ENCODE data around the gene MORC4. TPM values are rescaled to one million over a fixed set of nuclear protein-coding genes. Genes with fewer than 3 reads are reported as not detected.

Gene MORC4
- total RNA-seq, 1 donor from 2014 or later, result 23.7 TPM

DNA sequence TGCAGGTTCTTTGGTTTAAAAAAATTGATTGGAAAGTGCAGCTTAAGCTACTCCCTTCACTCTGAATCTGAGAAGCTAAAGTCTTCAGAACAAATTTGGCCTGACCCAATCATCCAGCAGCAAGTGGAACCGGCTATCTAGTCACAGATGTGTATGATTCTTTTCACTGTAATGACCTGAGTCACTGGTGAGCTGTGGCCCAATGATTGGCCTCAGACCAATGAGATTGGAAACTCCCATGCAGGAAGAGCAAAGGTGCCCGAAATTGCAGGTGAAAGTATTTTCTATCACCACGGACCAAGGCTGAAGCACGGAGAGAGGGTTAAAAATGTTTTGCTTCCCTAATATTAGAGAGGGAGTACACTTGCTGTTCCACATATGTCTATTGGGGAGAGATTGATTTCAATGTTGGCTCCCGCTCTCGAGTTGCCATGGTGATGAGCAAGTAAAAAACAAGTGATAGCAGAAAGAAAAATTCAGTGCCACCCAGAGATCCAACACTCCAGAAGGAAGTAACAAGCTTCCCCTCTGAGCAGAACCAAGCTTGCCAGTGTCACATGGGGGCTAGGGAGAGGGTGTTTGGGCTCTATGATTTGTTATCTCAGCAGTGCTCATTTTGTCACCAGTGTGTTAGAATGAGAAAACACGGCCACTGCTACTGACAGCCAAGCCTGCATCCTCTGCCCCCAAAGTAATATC is 108.1 kb downstream of the MORC4 start:
- TF ChIP-seq, protein P1, sequence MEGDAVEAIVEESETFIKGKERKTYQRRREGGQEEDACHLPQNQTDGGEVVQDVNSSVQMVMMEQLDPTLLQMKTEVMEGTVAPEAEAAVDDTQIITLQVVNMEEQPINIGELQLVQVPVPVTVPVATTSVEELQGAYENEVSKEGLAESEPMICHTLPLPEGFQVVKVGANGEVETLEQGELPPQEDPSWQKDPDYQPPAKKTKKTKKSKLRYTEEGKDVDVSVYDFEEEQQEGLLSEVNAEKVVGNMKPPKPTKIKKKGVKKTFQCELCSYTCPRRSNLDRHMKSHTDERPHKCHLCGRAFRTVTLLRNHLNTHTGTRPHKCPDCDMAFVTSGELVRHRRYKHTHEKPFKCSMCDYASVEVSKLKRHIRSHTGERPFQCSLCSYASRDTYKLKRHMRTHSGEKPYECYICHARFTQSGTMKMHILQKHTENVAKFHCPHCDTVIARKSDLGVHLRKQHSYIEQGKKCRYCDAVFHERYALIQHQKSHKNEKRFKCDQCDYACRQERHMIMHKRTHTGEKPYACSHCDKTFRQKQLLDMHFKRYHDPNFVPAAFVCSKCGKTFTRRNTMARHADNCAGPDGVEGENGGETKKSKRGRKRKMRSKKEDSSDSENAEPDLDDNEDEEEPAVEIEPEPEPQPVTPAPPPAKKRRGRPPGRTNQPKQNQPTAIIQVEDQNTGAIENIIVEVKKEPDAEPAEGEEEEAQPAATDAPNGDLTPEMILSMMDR (IDR thresholded peaks at IDR 0.05; ENCODE audit: insufficient read depth, low read length, severe bottlenecking), result no peak
- no peak overlapping the region for H3K4me3 ChIP-seq (ENCODE audit: low read depth, low read length)
- H3K36me3 ChIP-seq (ENCODE audit: control insufficient read depth, insufficient read depth, low read length), result no peaks in the 10 kb centered on the region
- FAIRE-seq (peak; percentile 64), DNase-seq (ENCODE audit: low read depth) (peak; percentile 45)
- no peaks in the 10 kb centered on the region for H3K27me3 ChIP-seq (ENCODE audit: control insufficient read depth, insufficient read depth, low read length)

Other genes starting within 250 kb of the MORC4 start
- gene TBC1D8B, start 197.5 kb downstream of the MORC4 start, total RNA-seq, result 2.6 and 3.8 TPM in 2 replicates
- gene RIPPLY1, start 96.9 kb downstream of the MORC4 start, total RNA-seq, result 0.13 TPM in 1 of 2 replicates, not detected in the other
- gene CLDN2, start 79.8 kb downstream of the MORC4 start, total RNA-seq, result not detected in 2 replicates
- 20.0 and 21.5 TPM in 2 replicates for gene RBM41, start 118.6 kb upstream of the MORC4 start, total RNA-seq
- 3.9 and 5.1 TPM in 2 replicates for gene NUP62CL, start 206.2 kb upstream of the MORC4 start, total RNA-seq
- gene DNAAF6, start 206.4 kb upstream of the MORC4 start, total RNA-seq, result not detected in 2 replicates